Measurements from ENCODE around the gene LIG1. TPM values are rescaled to one million over a fixed set of nuclear protein-coding genes. Genes with fewer than 3 reads are reported as not detected.
A peak's percentile ranks its signal among the peaks of the same experiment; 100 is the strongest.

The LIG1 gene
- total RNA-seq, 3 donors from 2014 or later = 16.0 to 42.7 (median 29.6) TPM

GRCh38 chr19:48175578-48175977 lies 5.4 kb upstream of the LIG1 start:
- Histone ChIP-seq H3K4me1 (ENCODE audit: low read depth) (peaks cover 8% of the 10 kb centered on the region), H3K9me3 (no peaks in the 10 kb centered on the region), H3K4me3 (no peak overlapping the region), H3K36me3 (ENCODE audit: low read depth) (no peaks in the 10 kb centered on the region)
- no peak for ATAC-seq
- TF ChIP-seq CTCF (IDR thresholded peaks at IDR 0.05) = no peak
- intact Hi-C loops (cut with DNase I, micrococcal nuclease) = no loop called here
- DNase-seq = no peak

DNA sequence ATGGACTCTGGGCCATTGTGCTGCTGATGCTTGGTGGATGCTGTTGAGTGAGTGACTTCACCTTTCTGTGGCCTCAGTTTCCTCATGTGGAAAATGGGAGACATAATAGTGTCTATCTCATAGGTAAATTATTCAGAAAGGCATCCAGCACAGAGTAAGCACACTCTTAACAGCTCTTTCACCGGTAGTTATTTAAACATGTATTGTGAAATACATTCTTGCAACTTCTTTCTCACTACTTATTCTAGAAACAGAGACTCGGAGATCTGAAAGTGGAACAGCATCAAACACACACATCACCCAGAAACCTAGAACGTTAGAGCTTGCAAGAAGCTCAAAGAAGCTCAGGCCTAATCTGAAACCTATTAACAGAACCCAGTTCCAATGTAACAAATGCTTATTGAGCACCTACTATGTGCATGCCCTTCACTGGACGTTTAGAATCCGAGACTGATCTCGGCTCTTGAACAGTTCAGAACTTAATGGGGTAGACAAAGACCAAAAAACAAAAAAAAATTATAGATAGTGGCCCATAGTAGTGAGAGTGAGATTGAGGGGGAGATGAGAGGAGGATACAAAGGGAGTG lies 4.4 kb upstream of the LIG1 start:
- intact Hi-C loops (cut with DNase I, micrococcal nuclease) = no loop called here
- ATAC-seq (no peak), DNase-seq (no peak)
- no peak overlapping the region for H3K4me3 ChIP-seq
- H3K4me1 ChIP-seq (ENCODE audit: low read depth) = peaks cover 8% of the 10 kb centered on the region
- no peaks in the 10 kb centered on the region for H3K9me3 ChIP-seq
- TF ChIP-seq CTCF (IDR thresholded peaks at IDR 0.05) = no peak
- H3K36me3 ChIP-seq (ENCODE audit: low read depth) = no peaks in the 10 kb centered on the region

DNA sequence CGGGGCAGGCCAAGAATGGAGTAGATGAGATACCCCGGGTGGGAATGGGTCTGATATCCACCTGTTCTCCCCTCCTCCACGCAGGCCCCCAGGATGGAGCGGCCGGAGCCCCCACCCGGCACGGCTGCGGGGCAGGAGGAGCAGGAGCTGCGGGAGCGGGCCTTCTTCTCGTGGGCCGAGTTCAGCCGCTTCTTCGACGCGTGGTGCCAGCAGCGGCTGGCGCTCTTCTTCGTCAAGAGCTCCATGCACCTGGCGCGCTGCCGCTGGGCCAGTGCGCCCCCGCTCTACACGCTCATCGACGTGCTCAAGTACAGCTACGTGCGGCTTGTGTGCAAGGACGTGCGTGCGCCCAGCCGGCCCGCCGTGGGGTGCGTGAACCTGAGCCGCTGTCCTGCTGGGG lies 1.6 kb upstream of the LIG1 start:
- DNase-seq = peak; percentile 20 to 59 (median 45)
- TF ChIP-seq CTCF (IDR thresholded peaks at IDR 0.05) = no peak
- peaks cover 12% of the 10 kb centered on the region for H3K4me1 ChIP-seq (ENCODE audit: low read depth)
- H3K36me3 ChIP-seq (ENCODE audit: low read depth) = no peaks in the 10 kb centered on the region
- no peak overlapping the region for H3K4me3 ChIP-seq
- ATAC-seq = no peak
- no peaks in the 10 kb centered on the region for H3K9me3 ChIP-seq
- intact Hi-C loops (cut with DNase I, micrococcal nuclease) = no loop called here

- intact Hi-C loops (cut with DNase I, micrococcal nuclease) = no loop called here
- Histone ChIP-seq H3K36me3 (ENCODE audit: low read depth) (no peaks in the 10 kb centered on the region), H3K4me1 (ENCODE audit: low read depth) (peaks cover 12% of the 10 kb centered on the region), H3K4me3 (peak overlapping the region; percentile 57), H3K9me3 (no peaks in the 10 kb centered on the region)
- TF ChIP-seq CTCF (IDR thresholded peaks at IDR 0.05) = no peak
- ATAC-seq = no peak
- DNase-seq = peak in 2 of 3 donors; percentile 22 to 63
Measured at GRCh38 chr19:48170817-48171347, 738 bp upstream of the LIG1 start.

- peak; percentile 90 for ATAC-seq
- no peaks in the 10 kb centered on the region for H3K9me3 ChIP-seq
- intact Hi-C loops (cut with DNase I, micrococcal nuclease) = no loop called here
- peak; percentile 92 to 95 (median 94) for DNase-seq
- TF ChIP-seq CTCF (IDR thresholded peaks at IDR 0.05) = no peak
- H3K4me3 ChIP-seq = no peak overlapping the region
- no peaks in the 10 kb centered on the region for H3K36me3 ChIP-seq (ENCODE audit: low read depth)
- peaks cover 12% of the 10 kb centered on the region for H3K4me1 ChIP-seq (ENCODE audit: low read depth)
Measured at GRCh38 chr19:48169578-48169938, 586 bp downstream of the LIG1 start.

DNA sequence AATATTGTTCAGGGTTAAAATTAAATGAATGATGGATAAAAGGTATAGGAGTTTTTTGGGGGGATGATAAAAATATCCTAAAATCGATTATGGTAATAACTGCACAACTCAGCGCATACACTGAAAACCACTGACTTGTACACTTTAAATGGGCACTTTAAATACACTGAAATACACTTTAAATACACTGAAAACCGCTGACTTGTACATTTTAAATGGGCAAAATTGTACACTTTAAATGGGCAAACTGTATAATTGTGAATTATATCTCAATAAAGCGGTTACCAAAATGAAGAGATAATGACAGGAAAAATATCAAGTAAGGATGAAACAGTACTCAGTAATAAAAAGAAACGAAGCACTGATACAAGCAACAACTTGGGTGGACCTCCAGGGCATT lies 1.5 kb downstream of the LIG1 start:
- intact Hi-C loops (cut with DNase I, micrococcal nuclease) = no loop called here
- Histone ChIP-seq H3K36me3 (ENCODE audit: low read depth) (no peaks in the 10 kb centered on the region), H3K9me3 (no peaks in the 10 kb centered on the region), H3K4me3 (no peak overlapping the region), H3K4me1 (ENCODE audit: low read depth) (peaks cover 12% of the 10 kb centered on the region)
- ATAC-seq (no peak), DNase-seq (no peak)
- no peak for TF ChIP-seq CTCF (IDR thresholded peaks at IDR 0.05)

Data from mucosa of descending colon (tissue), 3 donors.